GM21515 (cell line): ENCODE data around the gene ENPEP.
A peak's percentile ranks its signal among the peaks of the same experiment; 100 is the strongest.

ENCODE experiments used
- ATAC-seq: cut with Tn5 transposase; IDR thresholded peaks from one replicate; pipeline ENCODE4 v1.9.1; 2021; ENCODE audit not compliant: unreplicated experiment

The ENPEP gene

DNA sequence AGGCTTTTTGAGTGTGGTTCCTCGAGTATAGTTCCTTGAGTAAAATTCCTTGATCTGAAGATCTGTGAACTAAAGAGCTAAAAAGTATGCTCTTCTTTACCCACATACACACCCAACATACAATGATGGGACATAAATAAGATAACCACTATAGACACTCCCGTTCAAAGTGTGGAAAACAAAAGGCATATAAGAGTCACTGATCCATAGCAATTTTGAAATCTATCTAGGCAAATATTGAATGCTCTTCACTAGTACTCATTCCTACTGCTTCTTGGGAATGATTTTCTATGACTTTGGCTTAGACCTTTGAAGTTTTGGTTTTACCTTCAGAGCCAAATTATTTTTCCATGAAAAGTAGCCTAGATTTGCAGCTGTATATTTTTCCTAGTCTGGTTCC, 120.5 kb downstream of the ENPEP start:
- no peak for ATAC-seq

DNA sequence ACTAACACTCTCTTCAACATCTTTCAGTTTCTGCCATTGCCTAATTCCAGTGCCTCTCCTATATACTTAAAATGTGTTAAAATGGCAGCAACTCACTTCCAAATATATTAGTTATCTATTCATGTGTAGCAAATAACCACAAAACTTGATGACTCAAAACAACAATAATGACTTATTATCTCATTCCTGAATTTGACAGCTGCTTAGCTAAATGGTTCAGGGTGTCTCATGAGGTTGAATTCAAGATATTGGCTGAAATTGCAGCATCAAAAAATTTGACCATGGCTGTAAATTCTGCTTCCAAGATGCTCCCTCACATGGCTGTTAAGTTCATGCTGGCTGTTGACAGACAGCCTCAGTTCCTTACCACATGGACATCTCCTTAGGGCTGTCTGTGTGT, 121.6 kb downstream of the ENPEP start:
- no peak for ATAC-seq

DNA sequence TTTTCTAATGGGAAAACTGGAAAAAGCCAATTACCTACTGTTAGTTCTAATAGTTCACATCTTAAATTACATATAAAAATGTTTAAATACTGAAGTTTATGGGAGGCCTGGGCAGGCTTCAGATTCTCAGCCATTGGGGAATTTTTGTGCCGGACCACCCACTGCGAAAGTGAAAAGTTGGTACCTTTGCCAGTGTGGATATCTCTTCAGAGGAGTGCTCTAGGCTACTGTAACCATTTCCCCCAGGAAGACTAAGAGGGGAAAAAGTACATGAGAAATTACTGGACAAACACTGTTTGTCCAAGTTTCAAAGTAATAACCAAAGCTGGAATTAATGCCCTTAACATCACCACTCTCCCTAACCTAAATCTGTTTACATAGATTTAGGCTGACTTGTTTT, 126.1 kb downstream of the ENPEP start:
- no peak for ATAC-seq

DNA sequence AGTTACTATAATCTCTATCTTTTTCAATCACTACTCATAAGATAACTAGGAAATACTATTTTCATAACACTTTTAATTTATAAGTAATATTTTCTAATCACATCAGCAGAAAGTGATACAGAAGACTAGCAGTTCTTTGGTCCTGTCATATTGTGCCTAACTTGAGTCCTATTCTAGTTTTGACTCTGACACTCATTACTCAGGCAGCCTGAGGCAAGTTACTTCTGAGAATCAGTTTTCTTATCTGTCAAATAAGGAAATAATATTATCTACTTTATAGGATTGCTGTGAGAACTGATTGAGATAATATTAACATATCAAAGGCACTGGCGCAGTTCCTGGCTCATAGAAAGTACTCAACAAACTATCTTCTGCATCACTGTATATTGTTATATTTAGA, 129.1 kb downstream of the ENPEP start:
- no peak for ATAC-seq

DNA sequence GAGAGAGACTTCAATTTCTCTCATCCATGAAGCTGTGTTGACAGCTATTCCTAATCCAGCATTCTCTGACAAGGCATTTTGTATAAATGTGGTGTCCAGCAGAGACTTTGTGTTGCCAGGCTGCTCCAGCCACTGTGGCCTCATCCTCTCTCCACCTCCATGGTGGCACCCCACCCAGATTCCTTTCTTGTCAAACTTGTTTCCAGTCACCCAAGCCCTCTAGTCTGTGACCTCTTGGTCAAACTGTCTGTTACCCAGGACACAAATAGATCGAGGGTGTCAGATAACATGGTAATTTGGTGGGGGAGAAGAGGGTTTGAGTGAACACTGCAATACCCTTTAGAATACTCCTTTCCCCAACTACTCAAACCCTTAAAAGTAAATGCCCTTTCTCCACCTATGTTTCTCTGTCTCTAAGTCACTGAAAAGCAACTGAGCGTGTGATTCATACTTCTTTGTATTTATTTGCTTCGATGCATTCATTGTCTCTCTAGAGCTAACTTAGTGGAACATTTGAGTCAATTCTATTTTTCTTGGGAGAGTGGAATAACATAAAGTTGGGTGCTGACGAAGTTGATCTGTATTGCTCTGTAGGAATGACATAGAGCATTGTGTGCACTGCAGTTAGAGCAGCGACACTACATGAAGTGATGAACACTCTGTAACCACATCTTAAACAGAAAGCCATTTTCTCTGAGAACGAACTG, 133.2 kb downstream of the ENPEP start:
- ATAC-seq, result no peak

DNA sequence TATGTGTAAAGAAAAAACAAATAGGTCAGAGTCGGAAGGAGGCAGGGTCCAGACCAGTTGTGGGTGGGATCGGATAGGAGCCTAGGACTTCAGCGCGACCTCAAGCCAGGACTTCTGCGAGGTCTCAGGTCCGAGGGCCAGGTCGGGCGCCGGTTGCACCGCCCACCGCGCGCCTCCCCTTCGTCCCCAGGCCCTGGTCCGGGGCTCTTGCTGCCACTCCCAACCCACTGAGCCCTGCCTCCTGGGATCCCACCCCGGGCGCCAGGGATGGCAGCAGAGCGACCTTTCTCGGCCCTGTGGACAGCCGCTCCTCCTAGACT, 134.6 kb downstream of the ENPEP start:
- ATAC-seq, result no peak

DNA sequence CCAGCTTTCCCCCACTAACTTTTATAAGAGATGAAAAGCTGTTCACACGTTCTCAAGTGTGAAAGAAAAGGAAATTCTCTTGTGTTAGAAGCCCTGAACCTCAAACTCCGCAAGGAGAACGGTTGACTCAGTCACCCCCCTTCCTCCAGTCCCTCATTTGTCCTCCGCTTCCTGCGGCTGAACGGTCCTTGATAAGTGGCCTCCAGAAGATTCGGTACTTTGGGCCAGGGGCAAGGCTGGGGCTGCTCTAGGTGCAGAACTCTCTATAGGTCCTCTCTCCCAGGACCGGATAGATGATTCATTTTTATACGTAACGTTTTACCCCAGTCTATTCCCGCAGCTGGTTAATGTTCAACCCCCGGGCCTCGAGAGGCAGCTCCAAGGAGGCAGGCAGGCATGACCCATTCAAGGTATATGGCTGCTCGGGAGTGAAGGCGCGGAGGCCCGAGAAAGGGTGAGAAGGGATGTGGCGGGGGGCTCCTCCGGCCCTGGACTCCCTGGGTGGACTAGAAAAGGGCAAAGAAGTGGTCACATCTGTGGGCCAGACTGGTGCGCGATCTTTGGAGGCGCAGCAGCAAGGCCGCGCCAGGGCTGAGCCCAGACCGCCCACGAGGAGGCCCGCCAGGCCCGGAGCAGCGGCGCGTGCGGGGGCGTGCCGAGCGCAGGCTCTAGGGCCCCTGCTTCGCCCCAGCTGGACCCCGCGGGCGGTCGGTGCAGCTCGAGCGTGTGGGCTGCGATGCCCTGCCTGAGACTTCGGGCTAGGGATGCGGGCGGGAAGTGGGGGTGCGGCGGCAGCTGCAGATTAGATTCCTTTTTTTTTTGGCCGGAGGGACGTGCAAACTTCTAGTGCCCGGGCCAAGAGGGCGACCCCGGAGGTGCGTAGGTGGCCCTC, 135.2 kb downstream of the ENPEP start:
- peak; percentile 81 for ATAC-seq

DNA sequence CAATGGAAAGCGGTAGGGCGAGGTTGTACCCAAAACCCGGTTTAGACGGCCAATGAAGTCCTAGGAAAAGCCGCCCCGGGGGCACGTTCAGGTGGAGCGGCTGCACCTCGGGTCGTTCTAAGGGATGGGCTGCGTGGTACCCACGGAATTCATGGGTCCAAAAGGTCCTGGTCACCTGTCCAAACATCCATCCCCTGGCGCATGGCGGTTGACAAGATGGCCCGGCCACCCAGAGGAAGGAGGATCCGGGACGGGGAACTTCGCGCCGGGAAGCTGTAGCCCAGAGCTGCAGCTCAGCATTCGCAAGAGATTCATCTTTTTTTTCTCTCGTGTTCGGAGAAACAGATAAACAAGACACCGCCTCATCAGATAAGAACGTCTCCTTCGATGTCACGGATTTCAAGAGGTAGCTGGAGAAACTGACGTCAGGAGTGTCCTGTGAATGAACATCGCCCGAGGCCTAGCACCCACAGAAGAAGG, 136.1 kb downstream of the ENPEP start:
- no peak for ATAC-seq

DNA sequence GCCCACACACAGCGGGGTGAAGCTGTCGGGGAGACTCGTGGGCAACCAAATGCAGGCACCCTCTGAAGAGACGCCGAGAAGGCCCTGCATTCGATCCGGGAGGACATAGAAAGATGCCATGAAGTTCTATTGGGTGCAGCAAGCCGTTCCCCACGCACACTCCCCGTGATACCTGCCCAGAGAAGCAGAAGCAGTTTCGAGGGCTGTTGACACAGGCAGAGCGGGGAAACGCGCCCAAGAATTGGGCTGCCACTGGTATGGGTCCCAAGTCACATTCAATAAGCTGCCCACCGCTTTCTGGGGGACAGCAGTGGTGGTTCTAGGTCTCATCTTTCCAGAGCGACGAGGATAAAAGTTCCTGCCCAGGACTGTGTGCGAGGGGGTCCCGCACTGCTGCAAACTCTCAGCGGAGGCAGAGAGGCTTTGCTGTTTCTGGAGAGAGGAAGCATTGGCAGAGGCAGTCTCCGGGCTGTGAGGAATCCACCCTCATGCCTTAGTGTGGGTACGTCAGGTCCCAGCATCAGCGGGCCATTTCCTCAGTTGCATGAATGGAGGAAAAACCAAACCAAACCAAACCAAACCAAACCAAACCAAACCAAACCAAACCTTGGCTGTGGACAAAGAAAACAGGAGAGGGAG, 136.8 kb downstream of the ENPEP start:
- ATAC-seq, result no peak

DNA sequence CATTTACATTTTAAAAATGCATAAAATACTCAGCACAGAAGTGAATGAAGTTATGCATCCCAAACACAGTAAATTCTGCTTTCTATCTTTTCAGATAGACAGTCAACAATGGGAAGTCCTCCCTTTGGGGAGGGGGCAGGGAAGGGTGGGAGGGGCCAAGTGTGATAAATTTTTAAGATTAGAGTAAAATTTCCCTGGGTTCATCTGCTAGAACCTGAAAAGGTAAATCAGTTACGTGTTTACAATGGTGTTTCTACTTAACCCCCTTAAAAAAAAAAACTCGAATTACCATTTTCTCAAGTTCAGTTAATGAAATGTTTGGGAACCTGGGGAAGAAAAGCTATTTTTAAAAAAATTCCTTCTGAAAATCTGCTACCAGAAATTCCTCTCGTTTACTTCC, 137.8 kb downstream of the ENPEP start:
- no peak for ATAC-seq

DNA sequence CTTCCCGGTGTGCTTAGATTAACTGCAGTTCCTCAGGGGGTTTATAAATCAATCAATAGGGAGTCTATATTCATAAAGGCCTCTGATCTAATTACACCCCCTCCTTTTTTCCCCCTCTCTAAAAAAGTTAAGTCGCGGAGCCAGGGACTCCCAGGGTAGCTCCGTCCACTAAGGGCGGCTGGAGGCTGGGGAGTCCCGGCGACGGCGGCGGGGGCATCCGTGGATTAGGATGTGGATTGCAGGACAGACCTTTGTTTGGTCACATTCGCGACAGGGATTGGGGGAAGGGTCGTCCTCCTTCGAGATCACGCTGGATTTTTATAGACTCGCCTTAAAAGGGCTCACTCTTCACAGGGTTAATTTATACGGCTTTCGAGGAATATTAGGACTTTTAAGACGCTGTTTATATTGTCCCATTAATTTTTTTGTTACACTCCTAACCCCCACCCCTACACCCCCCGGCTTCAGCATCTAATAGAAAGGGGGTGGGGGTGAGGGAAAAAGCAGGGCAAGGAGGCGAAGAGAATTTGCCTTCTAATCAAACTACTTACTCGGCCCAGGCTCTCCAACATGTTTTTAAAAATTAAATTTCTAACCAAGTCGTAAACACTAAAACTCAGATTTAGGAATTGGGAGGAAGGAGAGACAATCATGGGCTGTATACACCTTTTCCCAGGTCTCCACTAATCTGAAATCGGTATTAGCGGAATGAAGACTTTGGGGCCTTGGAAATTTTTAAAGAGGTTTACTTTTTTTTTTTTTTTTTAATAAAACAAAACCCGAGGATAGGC, 138.4 kb downstream of the ENPEP start:
- no peak for ATAC-seq
